Activated T-helper 9 cell treated with anti-CD3 and anti-CD28 coated beads, Interleukin-2, amount 50 U/mL, for 16 hours (primary cell): ENCODE data around the gene NRK.
"Not testable (repeated sequence)": the region's sequence is repeated elsewhere in the genome, so short reads cannot be mapped to it uniquely, and the experiment has no call there.

ENCODE experiments used
- DNase-seq: peaks from one replicate; pipeline ENCODE4 v3.0.0-alpha.2; 2020; ENCODE audit warnings: low read depth

Gene NRK

DNA sequence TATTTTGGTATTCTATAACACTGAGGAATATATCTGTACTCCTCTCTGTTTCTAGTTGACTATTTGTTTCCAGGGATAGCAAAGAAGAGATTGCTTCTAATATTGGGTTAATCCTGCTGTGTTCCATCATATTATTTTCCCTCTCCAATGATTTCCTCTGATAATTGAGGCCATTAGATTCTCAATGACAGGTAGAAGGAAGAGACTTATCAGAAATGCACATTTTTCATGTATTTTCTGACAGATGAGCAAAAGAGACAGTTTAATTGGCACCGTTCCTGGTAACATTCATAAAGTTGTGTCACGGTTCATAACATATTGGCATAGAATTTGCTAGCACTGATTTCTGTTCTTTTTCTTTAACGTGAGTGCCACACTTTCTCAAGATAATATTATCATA is 58.2 kb downstream of the NRK start:
- DNase-seq, result no peak

DNA sequence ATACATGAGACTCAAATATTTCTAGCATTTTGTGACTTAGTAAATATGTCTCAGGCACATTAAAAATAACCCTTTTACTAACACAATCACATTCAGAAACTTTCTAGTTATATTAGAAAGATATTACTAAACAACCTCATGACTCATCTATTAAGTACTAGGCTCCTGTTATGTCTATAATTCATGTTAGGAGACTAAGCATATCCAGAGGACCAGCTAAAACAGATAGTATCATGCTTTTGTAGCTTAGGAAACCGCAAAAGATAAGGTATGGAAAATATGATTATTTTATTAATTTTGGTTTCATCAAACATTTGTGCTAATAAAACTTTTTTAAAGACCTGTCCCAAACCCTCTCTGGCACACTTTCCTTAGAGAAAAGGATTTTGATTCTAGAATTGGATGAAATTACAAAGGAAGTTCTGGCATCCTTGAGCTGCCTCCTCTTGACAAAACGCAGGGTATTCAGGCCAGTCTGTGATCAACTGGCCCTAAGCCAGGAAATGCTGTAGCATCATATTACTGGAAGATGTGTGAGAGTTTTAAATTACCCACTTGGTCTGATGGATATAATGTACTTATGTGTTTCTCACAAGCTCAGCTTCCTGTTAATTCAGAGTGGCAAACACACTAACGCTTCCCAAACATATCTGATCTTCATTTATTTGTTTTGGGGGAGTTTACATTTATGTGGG is 60.4 kb downstream of the NRK start:
- no peak for DNase-seq

DNA sequence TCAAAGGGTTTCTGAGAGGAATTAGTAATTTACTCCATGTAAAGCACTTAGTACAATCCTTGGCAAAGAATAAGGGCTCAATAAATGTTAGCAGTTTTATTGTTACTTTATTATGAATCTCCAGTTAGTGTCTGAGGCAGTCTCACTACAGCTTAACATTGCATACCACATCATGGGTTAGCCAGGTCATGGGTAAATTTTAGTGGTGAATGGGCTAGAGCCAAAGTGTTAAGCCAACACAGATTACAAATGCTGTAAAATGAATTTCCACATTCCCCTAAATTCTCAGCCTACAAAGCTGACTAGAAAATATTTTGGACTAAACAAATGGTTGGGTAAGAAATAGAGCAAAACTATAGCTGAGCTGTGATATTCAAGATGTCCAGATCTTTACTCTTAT is 72.4 kb downstream of the NRK start:
- DNase-seq, result no peak

DNA sequence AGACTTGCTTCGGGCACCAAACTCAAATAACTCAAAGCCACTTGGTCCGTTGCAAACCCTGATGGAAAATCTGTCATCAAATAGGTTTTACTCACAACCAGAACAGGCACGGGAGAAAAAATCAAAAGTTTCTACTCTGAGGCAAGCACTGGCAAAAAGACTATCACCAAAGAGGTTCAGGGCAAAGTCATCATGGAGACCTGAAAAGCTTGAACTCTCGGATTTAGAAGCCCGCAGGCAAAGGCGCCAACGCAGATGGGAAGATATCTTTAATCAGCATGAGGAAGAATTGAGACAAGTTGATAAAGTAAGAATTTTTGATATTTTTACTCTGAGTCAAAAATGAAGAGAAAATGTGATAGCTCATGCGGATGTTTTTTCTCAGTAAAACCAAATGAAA is 87.2 kb downstream of the NRK start:
- no peak for DNase-seq

DNA sequence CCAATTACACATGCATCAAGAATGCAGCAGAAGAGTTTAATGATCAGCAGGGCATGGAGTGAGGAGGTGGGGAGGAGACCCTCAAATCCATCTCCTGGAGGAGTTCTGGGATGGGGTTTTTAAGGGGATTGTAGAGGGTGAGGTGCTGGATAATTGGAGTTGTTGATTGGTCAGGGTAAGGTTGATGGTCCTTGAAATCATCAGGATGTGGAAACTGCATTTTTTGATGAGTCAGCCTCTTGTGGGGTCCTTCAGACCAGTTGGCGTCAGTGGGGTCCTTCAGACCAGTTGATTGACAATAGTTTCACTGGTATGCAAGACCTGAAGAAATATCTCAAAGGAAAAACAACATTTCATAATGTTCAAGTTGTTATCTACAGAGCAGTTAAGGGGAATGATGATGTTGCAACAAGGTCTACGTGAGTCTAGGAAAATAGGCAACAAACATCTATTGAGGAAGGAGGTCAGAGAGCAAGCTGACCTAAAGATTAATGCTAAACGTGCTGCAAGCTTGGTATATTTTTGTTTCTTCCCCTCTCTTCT is 88.3 kb downstream of the NRK start:
- DNase-seq, result no peak

DNA sequence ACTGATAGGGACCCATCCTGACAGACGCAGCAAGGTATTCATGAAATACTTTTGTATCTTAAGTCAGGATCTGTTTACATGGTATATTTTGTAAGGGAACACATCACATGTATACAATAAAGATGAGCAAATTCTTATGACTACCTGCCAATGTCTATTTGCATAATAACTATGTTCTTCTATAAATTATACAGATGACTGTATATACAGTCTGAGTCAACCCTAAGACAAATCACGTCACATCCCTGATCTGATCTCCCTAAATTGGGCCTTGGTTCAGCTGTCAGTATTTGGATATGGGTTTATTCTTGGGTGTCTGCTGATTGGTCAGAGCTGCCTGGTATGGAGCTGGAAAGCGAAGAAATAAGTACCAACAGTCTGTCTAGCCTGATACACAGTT is 122.9 kb downstream of the NRK start:
- DNase-seq, result no peak

DNA sequence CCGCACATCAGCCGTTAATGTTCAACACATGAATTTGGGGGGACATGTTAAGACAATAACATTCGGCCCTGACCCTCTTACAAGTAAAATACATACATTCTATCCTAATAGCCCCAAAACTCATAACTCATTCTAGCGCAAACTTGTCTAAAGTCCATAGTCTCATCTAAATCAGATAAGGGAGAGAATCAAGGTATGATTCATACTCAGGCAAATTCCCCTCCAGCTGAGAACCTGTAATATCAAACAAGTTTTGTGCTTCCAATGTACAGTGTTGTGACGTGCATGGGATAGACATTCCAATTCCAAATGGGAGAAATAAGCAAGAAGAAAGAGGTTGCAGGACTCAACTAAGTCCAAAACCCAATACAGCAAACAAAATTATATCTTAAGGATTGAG is 147.1 kb downstream of the NRK start:
- no peak for DNase-seq

DNA sequence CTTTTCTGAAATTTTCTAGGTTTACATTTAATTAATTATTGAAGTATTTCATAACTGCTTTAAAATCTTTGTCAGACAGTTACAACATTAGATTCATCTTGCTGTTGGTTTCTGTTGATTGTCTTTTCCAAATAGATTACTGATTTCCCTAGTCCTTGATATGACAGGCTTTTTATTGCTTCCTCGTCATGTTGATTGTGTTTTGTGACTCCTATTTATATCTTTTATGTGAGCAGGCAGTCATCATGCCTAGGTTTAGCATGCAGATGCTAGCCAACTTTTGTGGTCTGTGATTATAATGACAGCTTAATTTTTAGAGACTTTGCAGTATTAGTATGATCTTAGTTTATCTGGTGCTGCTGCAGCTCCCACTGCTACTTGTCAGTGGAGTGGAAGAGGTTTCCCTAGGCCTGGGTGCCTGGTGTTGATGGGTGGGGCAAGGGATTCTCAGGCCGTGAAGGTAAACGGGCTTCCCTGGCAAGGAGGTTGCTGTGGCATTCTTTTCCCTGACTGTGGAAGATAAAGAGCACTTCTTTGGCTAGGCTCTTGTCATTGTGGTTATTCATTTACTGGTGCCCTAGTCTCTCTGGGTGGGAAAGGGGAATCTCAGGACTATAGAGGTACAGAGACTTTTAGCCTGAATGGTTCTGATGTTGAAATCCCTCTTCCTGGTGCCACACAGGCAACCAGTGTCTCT is 150.5 kb downstream of the NRK start:
- DNase-seq, result no peak

DNA sequence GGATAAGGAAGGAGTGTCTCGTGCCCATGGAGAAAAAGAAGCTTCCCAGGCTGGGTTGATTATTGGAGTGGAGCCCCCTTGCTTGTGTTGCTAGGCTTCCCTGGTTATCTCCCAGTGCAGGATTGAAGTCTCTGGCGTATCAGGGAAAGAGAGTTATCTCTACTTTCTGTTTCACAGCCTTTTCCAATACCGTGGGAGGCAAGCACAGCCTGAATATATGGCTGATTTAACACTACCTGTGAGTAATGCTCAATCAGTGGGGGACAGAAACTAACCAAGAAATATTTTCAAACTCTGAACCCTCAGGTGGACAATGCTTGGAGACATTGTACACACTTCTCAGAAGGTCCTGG is 151.0 kb downstream of the NRK start:
- DNase-seq, result no peak

DNA sequence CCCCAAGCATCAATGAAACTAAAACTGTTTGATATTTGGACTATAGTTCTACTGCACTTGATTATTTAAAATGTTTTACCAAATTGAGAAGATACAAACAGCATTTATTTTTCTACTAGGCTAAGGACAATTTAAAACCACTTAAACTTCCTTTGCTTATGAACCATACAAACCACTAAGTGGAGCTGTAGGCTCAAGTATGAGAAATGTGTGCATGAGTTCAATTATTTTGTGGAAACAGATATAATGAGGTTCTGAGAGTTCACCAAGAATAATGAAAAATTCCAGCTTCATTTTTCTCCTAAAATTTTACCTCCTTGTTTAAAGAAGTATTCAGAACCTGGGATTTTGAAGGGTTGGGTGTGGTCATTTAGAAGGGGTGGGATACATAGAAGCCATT is 153.0 kb downstream of the NRK start:
- DNase-seq, result no peak

DNA sequence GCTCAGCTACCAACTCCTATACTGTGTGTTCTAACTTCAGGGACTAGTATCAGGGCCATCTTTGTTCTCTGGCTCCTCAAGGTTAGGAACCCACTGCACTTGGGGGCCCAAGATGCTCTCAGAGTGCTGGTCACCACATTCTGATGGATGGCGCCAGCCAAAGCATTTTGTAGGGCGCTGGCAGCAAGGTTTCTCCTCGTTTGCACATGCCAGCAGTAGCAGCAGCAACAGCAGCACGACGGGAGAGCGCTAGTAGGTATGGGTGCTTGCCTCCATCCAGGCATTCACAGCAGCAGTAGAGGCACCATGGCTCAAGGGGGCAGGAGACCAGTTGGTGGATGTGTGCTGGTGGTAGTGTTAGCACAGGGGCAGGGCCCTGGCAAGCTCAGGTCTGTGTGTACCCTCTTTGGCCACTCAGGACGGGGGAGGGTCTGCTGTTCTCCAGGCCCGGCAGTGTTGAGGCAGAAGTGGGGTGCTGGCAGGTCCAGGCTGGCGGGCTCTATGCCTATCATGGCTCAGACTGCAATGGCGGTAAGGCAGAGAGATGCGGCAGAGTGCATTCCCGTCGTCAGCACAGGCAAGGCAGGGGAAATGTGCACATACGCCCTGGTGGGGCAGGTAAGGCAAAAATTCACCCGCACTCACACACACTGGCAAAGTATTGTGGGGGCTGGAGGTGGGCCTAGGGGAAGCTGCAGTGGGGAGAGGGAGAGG is 159.6 kb downstream of the NRK start:
- DNase-seq, result no peak

DNA sequence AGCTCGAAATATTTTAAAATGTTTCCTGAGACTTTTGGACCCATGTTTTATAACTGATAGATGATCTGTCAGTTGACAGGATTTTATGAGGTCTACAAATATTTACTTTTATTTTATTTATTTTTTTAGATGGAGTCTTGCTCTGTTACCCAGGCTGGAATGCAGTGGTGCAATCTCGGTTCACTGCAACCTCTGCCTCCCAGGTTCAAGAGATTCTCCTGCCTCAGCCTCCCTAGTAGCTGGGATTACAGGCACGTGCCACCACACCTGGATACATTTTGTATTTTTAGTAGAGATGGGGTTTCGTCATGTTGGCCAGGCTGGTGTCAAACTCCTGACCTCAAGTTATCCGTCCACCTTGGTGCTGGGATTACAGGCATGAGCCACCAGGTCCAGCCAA is 166.1 kb downstream of the NRK start:
- not testable (repeated sequence) for DNase-seq

DNA sequence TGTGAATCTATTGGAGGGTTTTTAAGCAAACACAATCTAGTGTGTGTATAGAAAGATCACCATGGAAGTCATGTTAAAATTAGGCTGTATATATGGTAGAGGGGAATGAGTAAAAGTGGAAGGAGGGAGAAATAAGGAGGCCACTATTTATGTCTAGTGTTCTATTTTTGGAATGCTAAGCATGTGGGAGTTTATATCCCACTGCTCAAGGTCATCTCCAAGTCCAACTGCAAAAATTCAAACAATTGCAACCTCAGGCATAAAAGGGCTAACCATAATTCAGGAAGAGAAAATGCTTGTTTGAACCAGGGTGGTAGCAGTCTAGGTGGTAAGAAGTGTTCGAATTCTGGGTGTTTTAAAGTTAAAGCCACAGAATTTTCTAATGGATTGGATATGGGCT is 177.0 kb downstream of the NRK start:
- no peak for DNase-seq

DNA sequence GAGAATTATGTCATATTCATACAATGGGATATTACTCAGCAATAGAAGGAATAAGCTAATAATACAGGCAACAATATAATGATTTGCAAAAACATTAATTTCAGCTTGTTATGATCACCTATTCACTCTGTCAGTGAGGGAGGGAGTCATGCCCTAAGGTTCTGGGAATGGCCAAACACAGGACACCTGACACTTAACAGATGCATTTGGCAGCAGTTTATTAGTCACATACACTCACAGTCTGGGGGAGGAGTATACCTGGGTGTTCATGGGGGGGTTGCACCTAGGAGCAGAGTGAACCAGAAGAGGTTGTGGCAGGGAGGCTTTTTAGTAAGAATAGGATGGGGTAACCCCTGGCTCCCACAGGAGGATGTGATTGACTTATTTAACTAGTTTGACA is 177.9 kb downstream of the NRK start:
- no peak for DNase-seq

DNA sequence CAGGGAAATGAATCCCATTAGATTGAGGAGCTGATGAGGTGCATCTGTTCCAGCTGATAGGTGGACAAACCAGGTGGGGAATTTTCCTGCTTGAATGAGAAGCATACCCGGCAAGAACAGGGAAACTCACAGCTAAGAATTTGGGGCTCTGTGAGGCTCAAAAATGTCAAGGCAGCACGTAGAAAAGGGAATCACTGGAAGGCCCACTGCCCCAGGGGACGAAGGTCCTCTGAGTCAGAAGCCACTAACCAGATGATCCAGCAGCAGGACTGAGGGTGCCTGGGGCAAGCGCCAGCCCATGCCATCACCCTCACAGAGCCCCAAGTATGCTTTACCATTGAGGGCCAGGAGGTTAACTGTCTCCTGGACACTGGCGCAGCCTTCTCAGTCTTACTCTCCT is 178.3 kb downstream of the NRK start:
- not testable (repeated sequence) for DNase-seq

DNA sequence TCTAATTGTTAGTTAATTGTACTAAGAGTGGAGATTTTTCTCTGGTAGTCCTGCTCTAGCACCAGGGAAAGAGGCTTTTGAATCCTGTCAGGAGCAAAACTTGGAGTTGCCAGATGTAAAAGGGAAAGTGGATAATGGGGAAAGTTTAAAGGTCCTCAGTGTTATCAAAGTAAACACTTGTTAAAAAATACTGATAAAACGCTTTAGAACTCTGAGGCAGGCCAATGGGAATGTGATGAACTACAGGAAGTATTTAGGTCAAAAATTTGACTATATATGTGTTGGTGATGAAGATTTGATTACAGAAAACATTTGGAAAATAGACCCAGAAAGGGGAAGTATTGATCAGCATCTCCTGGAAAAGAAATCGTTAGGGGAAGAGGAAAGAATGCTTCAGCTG is 183.3 kb downstream of the NRK start:
- DNase-seq, result no peak

DNA sequence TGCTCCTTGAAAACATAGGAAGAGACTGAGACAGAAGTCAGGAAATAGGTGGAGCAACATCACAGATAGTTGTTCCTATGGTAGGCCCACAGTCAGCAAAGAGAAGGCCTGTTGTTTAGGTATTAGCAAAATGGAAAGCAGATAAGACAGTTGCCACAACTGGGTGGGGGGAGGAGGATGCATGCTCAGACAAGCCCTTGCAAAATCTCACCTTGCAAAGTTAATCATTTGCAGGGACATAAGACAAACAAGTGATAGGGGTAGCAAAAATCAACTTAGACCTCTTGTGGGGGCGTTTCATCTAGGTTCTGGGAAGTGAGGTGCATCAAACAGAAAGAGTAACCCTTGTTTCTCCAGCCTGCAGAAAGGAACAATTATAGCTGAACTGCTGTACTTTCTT is 185.5 kb downstream of the NRK start:
- no peak for DNase-seq
